OCI-LY7 (cell line): ENCODE measurements around the gene ZSWIM1. TPM values are rescaled to one million over a fixed set of nuclear protein-coding genes. Genes with fewer than 3 reads are reported as not detected.

Experiments
- BruUV-seq: library from RNA; stranded (reverse); fragments of 400-500 nt; replicated peaks from 2 replicates; lab custom pipeline; 2021; lab: Mats Ljungman, UMichigan
- CTCF ChIA-PET: fragments of 300-600 bp; sonication (Branson Sonifier 250); formaldehyde crosslinking; loops from one replicate; lab custom pipeline; 2022; ENCODE audit warnings: antibody characterized with exemption; ENCODE audit not compliant: unreplicated experiment; lab: Charles Lee
- POLR2A ChIA-PET: fragments of 300-600 bp; sonication (Branson Sonifier 250); formaldehyde crosslinking; loops from one replicate; lab custom pipeline; 2022; ENCODE audit warnings: antibody characterized with exemption; lab: Charles Lee
- DNase-seq: peaks from one replicate; pipeline ENCODE4 v3.0.0-alpha.2; 2015; ENCODE audit warnings: low spot score
- H2AFZ ChIP-seq: fragments of 200-600 bp; sonication (generic), shearing (Covaris generic); 2 replicates; pipeline ENCODE4 v1.6.1; 2014; ENCODE audit warnings: mild to moderate bottlenecking, antibody characterized with exemption, low read length, moderate library complexity
- H3K27ac ChIP-seq: fragments of 200-600 bp; sonication (generic); 2 replicates; pipeline ENCODE4 v1.5.1; 2014; ENCODE audit warnings: mixed run types, low read depth, mild to moderate bottlenecking, moderate library complexity, low read length, inconsistent platforms; ENCODE audit not compliant: poor library complexity, severe bottlenecking
- H3K36me3 ChIP-seq: fragments of 200-600 bp; sonication (generic); 2 replicates; pipeline ENCODE4 v1.6.1; 2014; ENCODE audit warnings: mild to moderate bottlenecking, antibody characterized with exemption, low read length, moderate library complexity, mixed read lengths; ENCODE audit not compliant: insufficient read depth
- H3K4me1 ChIP-seq: fragments of 200-600 bp; sonication (generic); 2 replicates; pipeline ENCODE4 v1.5.1; 2014; ENCODE audit warnings: mild to moderate bottlenecking, low read length; ENCODE audit not compliant: insufficient read depth, poor library complexity, severe bottlenecking
- H3K4me2 ChIP-seq: fragments of 200-600 bp; sonication (generic); 2 replicates; pipeline ENCODE4 v1.6.1; 2014; ENCODE audit warnings: mild to moderate bottlenecking, low read length
- H3K4me3 ChIP-seq: fragments of 200-600 bp; sonication (generic); 2 replicates; pipeline ENCODE4 v1.5.1; 2014; ENCODE audit warnings: mild to moderate bottlenecking, low read depth, low read length; ENCODE audit not compliant: poor library complexity, severe bottlenecking
- H3K79me2 ChIP-seq: fragments of 200-600 bp; sonication (generic); 2 replicates; pipeline ENCODE4 v1.6.1; 2016; ENCODE audit warnings: low read depth, mild to moderate bottlenecking, low read length, moderate library complexity, mixed read lengths; ENCODE audit not compliant: insufficient read depth
- H3K9me2 ChIP-seq: fragments of 200-600 bp; sonication (generic); 2 replicates; pipeline ENCODE4 v1.6.1; 2016; ENCODE audit warnings: mild to moderate bottlenecking, low read length, mixed read lengths; ENCODE audit not compliant: insufficient read depth
- H3K9me3 ChIP-seq: fragments of 200-600 bp; sonication (generic); 2 replicates; pipeline ENCODE4 v1.6.1; 2014; ENCODE audit warnings: mild to moderate bottlenecking, mixed run types, low read length, mixed read lengths
- H4K20me1 ChIP-seq: fragments of 200-600 bp; sonication (generic); 2 replicates; pipeline ENCODE4 v1.6.1; 2014; ENCODE audit warnings: mild to moderate bottlenecking, antibody characterized with exemption, low read length, moderate library complexity, mixed read lengths; ENCODE audit not compliant: insufficient read depth
- EZH2phosphoT487 ChIP-seq: fragments of 200-600 bp; sonication (generic); IDR thresholded peaks from 2 replicates; pipeline ENCODE4 v1.6.1; 2018; ENCODE audit warnings: low read depth, borderline replicate concordance, mild to moderate bottlenecking, mixed run types, antibody characterized with exemption, low read length, moderate library complexity, mixed read lengths
- intact Hi-C: fragments of 100-400 bp; cut with micrococcal nuclease; formaldehyde crosslinking; loops from one replicate; pipeline ENCODE4 v1.10.0; 2022; ENCODE audit not compliant: unreplicated experiment
- total RNA-seq, 2 experiments: library from RNA; depleted of rRNA in 1 of 2; stranded (reverse); fragments of >200 nt in 1 of 2; shearing (Covaris generic) in 1 of 2; gene quantifications; 2 replicates each; pipeline ENCODE4 v1.2.3, GENCODE V29; 2014 to 2022
- TF ChIP-seq, protein P1 (sequence below): fragments of 200-600 bp; sonication (generic); conservative IDR thresholded peaks from 2 replicates; pipeline ENCODE4 v1.5.1; 2014; ENCODE audit warnings: mild to moderate bottlenecking, antibody characterized with exemption, low read length, moderate library complexity, mixed read lengths

ZSWIM1 gene
- total RNA-seq, 2 experiments from 2014 or later: 13.9 to 19.2 TPM

DNA sequence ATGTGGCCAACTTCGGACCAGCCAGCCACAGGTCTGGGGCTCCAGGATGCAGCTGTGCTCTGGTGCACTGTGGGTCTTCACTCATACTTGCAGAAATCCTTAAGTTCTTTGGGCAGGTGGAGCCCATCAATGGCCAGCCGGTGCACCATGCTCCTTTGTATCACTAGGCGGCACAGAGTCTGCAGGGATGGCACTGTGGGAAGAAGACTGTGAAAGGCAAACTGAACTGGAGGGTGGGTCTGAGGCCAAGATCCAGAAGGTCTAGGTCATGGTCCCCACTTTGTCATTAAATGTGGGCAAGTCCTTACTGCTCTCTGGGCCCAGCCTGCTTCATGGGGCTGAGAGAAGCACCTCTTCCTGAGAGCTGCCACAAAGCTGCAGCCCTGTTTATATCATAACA is 7.7 kb downstream of the ZSWIM1 start:
- no peak for TF ChIP-seq EZH2phosphoT487
- TF ChIP-seq, protein P1, sequence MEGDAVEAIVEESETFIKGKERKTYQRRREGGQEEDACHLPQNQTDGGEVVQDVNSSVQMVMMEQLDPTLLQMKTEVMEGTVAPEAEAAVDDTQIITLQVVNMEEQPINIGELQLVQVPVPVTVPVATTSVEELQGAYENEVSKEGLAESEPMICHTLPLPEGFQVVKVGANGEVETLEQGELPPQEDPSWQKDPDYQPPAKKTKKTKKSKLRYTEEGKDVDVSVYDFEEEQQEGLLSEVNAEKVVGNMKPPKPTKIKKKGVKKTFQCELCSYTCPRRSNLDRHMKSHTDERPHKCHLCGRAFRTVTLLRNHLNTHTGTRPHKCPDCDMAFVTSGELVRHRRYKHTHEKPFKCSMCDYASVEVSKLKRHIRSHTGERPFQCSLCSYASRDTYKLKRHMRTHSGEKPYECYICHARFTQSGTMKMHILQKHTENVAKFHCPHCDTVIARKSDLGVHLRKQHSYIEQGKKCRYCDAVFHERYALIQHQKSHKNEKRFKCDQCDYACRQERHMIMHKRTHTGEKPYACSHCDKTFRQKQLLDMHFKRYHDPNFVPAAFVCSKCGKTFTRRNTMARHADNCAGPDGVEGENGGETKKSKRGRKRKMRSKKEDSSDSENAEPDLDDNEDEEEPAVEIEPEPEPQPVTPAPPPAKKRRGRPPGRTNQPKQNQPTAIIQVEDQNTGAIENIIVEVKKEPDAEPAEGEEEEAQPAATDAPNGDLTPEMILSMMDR: no peak
- CTCF ChIA-PET: interaction anchor here (0.5 kb wide), 1 partner anchor 27 kb away, joined by 3 read pairs; no protein-coding TSS in a partner anchor

GRCh38 chr20:45890077-45890984 is 9.3 kb downstream of the ZSWIM1 start:
- no peak for TF ChIP-seq EZH2phosphoT487
- TF ChIP-seq, protein P1: peak; percentile 71
- Histone ChIP-seq H3K4me3 (peak overlapping the region; percentile 85), H3K4me1 (peaks cover 15% of the 10 kb centered on the region), H3K79me2 (no peaks in the 10 kb centered on the region), H2AFZ (peak overlapping the region; percentile 88), H3K4me2 (peak overlapping the region; percentile 98), H3K27ac (peak overlapping the region; percentile 21), H3K36me3 (peaks cover 1% of the 10 kb centered on the region; the same call in 1 of the 2 replicates), H3K9me3 (no peaks in the 10 kb centered on the region), H4K20me1 (no peaks in the 10 kb centered on the region), H3K9me2 (no peaks in the 10 kb centered on the region)
- peak; percentile 21 for DNase-seq
- ChIA-PET CTCF (no interaction called here), POLR2A (interaction anchor here (1.4 to 1.7 kb wide), 4 partner anchors 8 to 80 kb away, joined by 3 to 5 read pairs (median 4); partner anchors contain the start of genes PCIF1 and ZSWIM1)
- BruUV-seq: TSS peak; percentile 61
- intact Hi-C loops: no loop called here

More for the DNA sequence above, 7.7 kb downstream of the ZSWIM1 start:
- no peak overlapping the region for H3K27ac ChIP-seq
- H3K9me3 ChIP-seq: no peaks in the 10 kb centered on the region
- no peak for DNase-seq
- BruUV-seq: no TSS peak
- no peaks in the 10 kb centered on the region for H4K20me1 ChIP-seq
- POLR2A ChIA-PET: interaction anchor here (0.6 kb wide), 1 partner anchor 1249 kb away, joined by 3 read pairs; no protein-coding TSS in a partner anchor
- no peak overlapping the region for H2AFZ ChIP-seq
- peaks cover 11% of the 10 kb centered on the region for H3K36me3 ChIP-seq
- H3K79me2 ChIP-seq: no peaks in the 10 kb centered on the region
- intact Hi-C loops: no loop called here
- H3K4me2 ChIP-seq: no peak overlapping the region
- no peaks in the 10 kb centered on the region for H3K9me2 ChIP-seq
- H3K4me1 ChIP-seq: peaks cover 15% of the 10 kb centered on the region
- H3K4me3 ChIP-seq: no peak overlapping the region
